MCF 10A (cell line): ENCODE measurements around the gene ZGPAT. TPM values are rescaled to one million over a fixed set of nuclear protein-coding genes. Genes with fewer than 3 reads are reported as not detected.

ENCODE experiments used
- BruUV-seq: library from RNA; stranded (reverse); fragments of 400-500 nt; replicated peaks from 2 replicates; lab custom pipeline; 2021; lab: Mats Ljungman, UMichigan
- CTCF ChIA-PET: fragments of 300-600 bp; sonication (Branson Sonifier 250); formaldehyde crosslinking; extraction: SDS; loops from one replicate; lab custom pipeline; 2021; ENCODE audit warnings: antibody characterized with exemption, inconsistent platforms; lab: Yijun Ruan, JAX
- POLR2A ChIA-PET: fragments of 300-600, 350-650 bp; sonication (Branson Sonifier 250); formaldehyde crosslinking; extraction: SDS; loops from one replicate; lab custom pipeline; 2020; ENCODE audit warnings: antibody characterized with exemption, inconsistent platforms; lab: Yijun Ruan, JAX
- DNase-seq: peaks from one replicate; pipeline ENCODE4 v3.0.0-alpha.2; 2018; ENCODE audit not compliant: unreplicated experiment
- H3K27ac Mint-ChIP-seq: one replicate; pipeline ENCODE4 v1.8.0; 2022; ENCODE audit warnings: mild to moderate bottlenecking, low read depth, mixed read lengths; ENCODE audit not compliant: unreplicated experiment
- H3K27me3 Mint-ChIP-seq: one replicate; pipeline ENCODE4 v1.8.0; 2022; ENCODE audit warnings: mixed read lengths; ENCODE audit not compliant: insufficient read depth, unreplicated experiment
- H3K36me3 Mint-ChIP-seq: one replicate; pipeline ENCODE4 v1.8.0; 2022; ENCODE audit warnings: mild to moderate bottlenecking, moderate library complexity, mixed read lengths; ENCODE audit not compliant: insufficient read depth, unreplicated experiment
- H3K4me1 Mint-ChIP-seq: one replicate; pipeline ENCODE4 v1.8.0; 2022; ENCODE audit warnings: mixed read lengths; ENCODE audit not compliant: insufficient read depth, unreplicated experiment
- H3K4me3 Mint-ChIP-seq: one replicate; pipeline ENCODE4 v1.8.0; 2022; ENCODE audit warnings: mild to moderate bottlenecking, moderate library complexity, mixed read lengths; ENCODE audit not compliant: unreplicated experiment
- H3K9me3 Mint-ChIP-seq: one replicate; pipeline ENCODE4 v1.8.0; 2022; ENCODE audit warnings: mixed read lengths; ENCODE audit not compliant: unreplicated experiment
- intact Hi-C: fragments of 100-400 bp; cut with micrococcal nuclease; formaldehyde crosslinking; loops from 2 replicates; pipeline ENCODE4 v1.14.1; 2022
- total RNA-seq: library from RNA; stranded (reverse); gene quantifications from 2 replicates; pipeline ENCODE4 v1.2.3, GENCODE V29; 2022
- TF ChIP-seq, protein P1 (sequence below): fragments of 200-600 bp; IDR thresholded peaks from one replicate; pipeline ENCODE4 v1.8.0; 2022; ENCODE audit warnings: antibody characterized with exemption, mild to moderate bottlenecking; ENCODE audit not compliant: unreplicated experiment

ZGPAT gene
- total RNA-seq, 1 experiment from 2014 or later: 19.5 TPM

DNA sequence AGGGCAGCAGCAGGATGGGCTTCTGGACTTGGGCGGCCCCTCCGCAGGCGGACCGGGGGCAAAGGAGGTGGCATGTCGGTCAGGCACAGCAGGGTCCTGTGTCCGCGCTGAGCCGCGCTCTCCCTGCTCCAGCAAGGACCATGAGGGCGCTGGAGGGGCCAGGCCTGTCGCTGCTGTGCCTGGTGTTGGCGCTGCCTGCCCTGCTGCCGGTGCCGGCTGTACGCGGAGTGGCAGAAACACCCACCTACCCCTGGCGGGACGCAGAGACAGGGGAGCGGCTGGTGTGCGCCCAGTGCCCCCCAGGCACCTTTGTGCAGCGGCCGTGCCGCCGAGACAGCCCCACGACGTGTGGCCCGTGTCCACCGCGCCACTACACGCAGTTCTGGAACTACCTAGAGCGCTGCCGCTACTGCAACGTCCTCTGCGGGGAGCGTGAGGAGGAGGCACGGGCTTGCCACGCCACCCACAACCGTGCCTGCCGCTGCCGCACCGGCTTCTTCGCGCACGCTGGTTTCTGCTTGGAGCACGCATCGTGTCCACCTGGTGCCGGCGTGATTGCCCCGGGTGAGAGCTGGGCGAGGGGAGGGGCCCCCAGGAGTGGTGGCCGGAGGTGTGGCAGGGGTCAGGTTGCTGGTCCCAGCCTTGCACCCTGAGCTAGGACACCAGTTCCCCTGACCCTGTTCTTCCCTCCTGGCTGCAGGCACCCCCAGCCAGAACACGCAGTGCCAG lies 11.0 kb upstream of the ZGPAT start, which contains the start of gene TNFRSF6B:
TSS of gene TNFRSF6B (plus strand) at position 25 of the 729 bp plus-strand sequence. CDS start at position 141, 116 bp downstream.
- peak; percentile 43 for DNase-seq
- BruUV-seq: TSS peak; percentile 71
- no peaks in the 10 kb centered on the region for H3K9me3 Mint-ChIP-seq
- no peaks in the 10 kb centered on the region for H3K27me3 Mint-ChIP-seq
- peak within 1 kb of the TSS; percentile 51 for H3K27ac Mint-ChIP-seq
- ChIA-PET POLR2A (interaction anchor here (0.9 to 5.4 kb wide), 14 partner anchors 11 to 260 kb away, joined by 3 to 79 read pairs (median 8); partner anchors contain the start of genes ARFRP1, PPDPF, PTK6 and RTEL1), CTCF (interaction anchor here (0.6 to 1.2 kb wide), 3 partner anchors 9 to 560 kb away, joined by 4 to 5 read pairs (median 4); no protein-coding TSS in a partner anchor)
- peaks cover 58% of the 10 kb centered on the region for H3K36me3 Mint-ChIP-seq
- intact Hi-C loops: loop anchor here (2.0 to 5.0 kb wide), 3 partner anchors 39 to 159 kb away; partner anchors contain the start of genes PTK6 and RTEL1
- TF ChIP-seq, protein P1, sequence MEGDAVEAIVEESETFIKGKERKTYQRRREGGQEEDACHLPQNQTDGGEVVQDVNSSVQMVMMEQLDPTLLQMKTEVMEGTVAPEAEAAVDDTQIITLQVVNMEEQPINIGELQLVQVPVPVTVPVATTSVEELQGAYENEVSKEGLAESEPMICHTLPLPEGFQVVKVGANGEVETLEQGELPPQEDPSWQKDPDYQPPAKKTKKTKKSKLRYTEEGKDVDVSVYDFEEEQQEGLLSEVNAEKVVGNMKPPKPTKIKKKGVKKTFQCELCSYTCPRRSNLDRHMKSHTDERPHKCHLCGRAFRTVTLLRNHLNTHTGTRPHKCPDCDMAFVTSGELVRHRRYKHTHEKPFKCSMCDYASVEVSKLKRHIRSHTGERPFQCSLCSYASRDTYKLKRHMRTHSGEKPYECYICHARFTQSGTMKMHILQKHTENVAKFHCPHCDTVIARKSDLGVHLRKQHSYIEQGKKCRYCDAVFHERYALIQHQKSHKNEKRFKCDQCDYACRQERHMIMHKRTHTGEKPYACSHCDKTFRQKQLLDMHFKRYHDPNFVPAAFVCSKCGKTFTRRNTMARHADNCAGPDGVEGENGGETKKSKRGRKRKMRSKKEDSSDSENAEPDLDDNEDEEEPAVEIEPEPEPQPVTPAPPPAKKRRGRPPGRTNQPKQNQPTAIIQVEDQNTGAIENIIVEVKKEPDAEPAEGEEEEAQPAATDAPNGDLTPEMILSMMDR: no peak
- H3K4me3 Mint-ChIP-seq: peak within 1 kb of the TSS; percentile 72
- peaks cover 12% of the 10 kb centered on the region for H3K4me1 Mint-ChIP-seq

DNA sequence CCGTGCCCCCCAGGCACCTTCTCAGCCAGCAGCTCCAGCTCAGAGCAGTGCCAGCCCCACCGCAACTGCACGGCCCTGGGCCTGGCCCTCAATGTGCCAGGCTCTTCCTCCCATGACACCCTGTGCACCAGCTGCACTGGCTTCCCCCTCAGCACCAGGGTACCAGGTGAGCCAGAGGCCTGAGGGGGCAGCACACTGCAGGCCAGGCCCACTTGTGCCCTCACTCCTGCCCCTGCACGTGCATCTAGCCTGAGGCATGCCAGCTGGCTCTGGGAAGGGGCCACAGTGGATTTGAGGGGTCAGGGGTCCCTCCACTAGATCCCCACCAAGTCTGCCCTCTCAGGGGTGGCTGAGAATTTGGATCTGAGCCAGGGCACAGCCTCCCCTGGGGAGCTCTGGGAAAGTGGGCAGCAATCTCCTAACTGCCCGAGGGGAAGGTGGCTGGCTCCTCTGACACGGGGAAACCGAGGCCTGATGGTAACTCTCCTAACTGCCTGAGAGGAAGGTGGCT lies 10.4 kb upstream of the ZGPAT start:
- peak; percentile 39 for DNase-seq
- POLR2A ChIA-PET: interaction anchor here (0.6 to 5.4 kb wide), 17 partner anchors 10 to 259 kb away, joined by 3 to 79 read pairs (median 9); partner anchors contain the start of genes ARFRP1, PPDPF, PTK6 and RTEL1
- H3K27me3 Mint-ChIP-seq: no peaks in the 10 kb centered on the region
- TF ChIP-seq, protein P1: no peak
- CTCF ChIA-PET: interaction anchor here (0.6 to 2.0 kb wide), 4 partner anchors 9 to 559 kb away, joined by 4 to 7 read pairs (median 4); partner anchors contain the start of genes ARFRP1 and ZGPAT
- intact Hi-C loops: loop anchor here (2.0 to 5.0 kb wide), 3 partner anchors 40 to 160 kb away; partner anchors contain the start of genes PTK6 and RTEL1
- H3K27ac Mint-ChIP-seq: peak overlapping the region; percentile 51
- peaks cover 12% of the 10 kb centered on the region for H3K4me1 Mint-ChIP-seq
- H3K36me3 Mint-ChIP-seq: peaks cover 59% of the 10 kb centered on the region
- peak overlapping the region; percentile 72 for H3K4me3 Mint-ChIP-seq
- no TSS peak for BruUV-seq
- H3K9me3 Mint-ChIP-seq: no peaks in the 10 kb centered on the region

DNA sequence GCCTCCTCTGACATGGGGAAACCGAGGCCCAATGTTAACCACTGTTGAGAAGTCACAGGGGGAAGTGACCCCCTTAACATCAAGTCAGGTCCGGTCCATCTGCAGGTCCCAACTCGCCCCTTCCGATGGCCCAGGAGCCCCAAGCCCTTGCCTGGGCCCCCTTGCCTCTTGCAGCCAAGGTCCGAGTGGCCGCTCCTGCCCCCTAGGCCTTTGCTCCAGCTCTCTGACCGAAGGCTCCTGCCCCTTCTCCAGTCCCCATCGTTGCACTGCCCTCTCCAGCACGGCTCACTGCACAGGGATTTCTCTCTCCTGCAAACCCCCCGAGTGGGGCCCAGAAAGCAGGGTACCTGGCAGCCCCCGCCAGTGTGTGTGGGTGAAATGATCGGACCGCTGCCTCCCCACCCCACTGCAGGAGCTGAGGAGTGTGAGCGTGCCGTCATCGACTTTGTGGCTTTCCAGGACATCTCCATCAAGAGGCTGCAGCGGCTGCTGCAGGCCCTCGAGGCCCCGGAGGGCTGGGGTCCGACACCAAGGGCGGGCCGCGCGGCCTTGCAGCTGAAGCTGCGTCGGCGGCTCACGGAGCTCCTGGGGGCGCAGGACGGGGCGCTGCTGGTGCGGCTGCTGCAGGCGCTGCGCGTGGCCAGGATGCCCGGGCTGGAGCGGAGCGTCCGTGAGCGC lies 9.8 kb upstream of the ZGPAT start:
- BruUV-seq: no TSS peak
- H3K27me3 Mint-ChIP-seq: no peaks in the 10 kb centered on the region
- TF ChIP-seq, protein P1: no peak
- ChIA-PET CTCF (interaction anchor here (0.7 to 2.0 kb wide), 5 partner anchors 9 to 160 kb away, joined by 3 to 7 read pairs (median 5); partner anchors contain the start of genes ARFRP1, PTK6, STMN3 and ZGPAT), POLR2A (interaction anchor here (0.6 to 5.4 kb wide), 22 partner anchors 9 to 347 kb away, joined by 3 to 79 read pairs (median 5); partner anchors contain the start of genes ARFRP1, GMEB2, PPDPF and PRPF6)
- peak; percentile 44 for DNase-seq
- H3K4me1 Mint-ChIP-seq: peaks cover 15% of the 10 kb centered on the region
- peak overlapping the region; percentile 72 for H3K4me3 Mint-ChIP-seq
- no peak overlapping the region for H3K27ac Mint-ChIP-seq
- intact Hi-C loops: loop anchor here (2.0 to 5.0 kb wide), 4 partner anchors 15 to 161 kb away; partner anchors contain the start of genes PTK6 and RTEL1
- no peaks in the 10 kb centered on the region for H3K9me3 Mint-ChIP-seq
- H3K36me3 Mint-ChIP-seq: peaks cover 59% of the 10 kb centered on the region
